Fibroblast of lung (primary cell): ENCODE data around the gene BMERB1. TPM values are rescaled to one million over a fixed set of nuclear protein-coding genes. Genes with fewer than 3 reads are reported as not detected.

ENCODE experiments used
- DNase-seq, 2 donors: peaks; one replicate each; pipeline versions ENCODE4 v3.0.0 to v3.0.0-alpha.2; 2010; ENCODE audit warnings: low read depth in 2 of 2
- H2AFZ ChIP-seq: 2 replicates; pipeline ENCODE4 v1.5.1; 2012; ENCODE audit warnings: low read length, control low read depth, inconsistent platforms
- H3K27ac ChIP-seq: 2 replicates; pipeline ENCODE4 v1.5.1; 2011; ENCODE audit warnings: low read length, control low read depth; ENCODE audit not compliant: insufficient read depth
- H3K27me3 ChIP-seq: 2 replicates; pipeline ENCODE4 v1.5.1; 2011; ENCODE audit warnings: mild to moderate bottlenecking, low read length; ENCODE audit not compliant: control insufficient read depth, insufficient read depth
- H3K36me3 ChIP-seq: 2 replicates; pipeline ENCODE4 v1.5.1; 2011; ENCODE audit warnings: low read length; ENCODE audit not compliant: control insufficient read depth, insufficient read depth
- H3K4me1 ChIP-seq: 2 replicates; pipeline ENCODE4 v1.5.1; 2011; ENCODE audit warnings: low read length; ENCODE audit not compliant: control insufficient read depth, insufficient read depth; ENCODE audit errors: extremely low read depth
- H3K4me2 ChIP-seq: 2 replicates; pipeline ENCODE4 v1.5.1; 2011; ENCODE audit warnings: low read length, control low read depth; ENCODE audit not compliant: insufficient read depth; ENCODE audit errors: extremely low read depth
- H3K4me3 ChIP-seq, 4 experiments: fragments of 200-600 bp in 1 of 4; sonication (generic) in 1 of 4; replicated peaks in 1 of 4; 2 replicates each; pipeline ENCODE4 v1.5.1; 2011 to 2016; ENCODE audit warnings: low read length in 4 of 4, low read depth in 3 of 4, mild to moderate bottlenecking in 3 of 4, control low read depth in 2 of 4, inconsistent platforms in 1 of 4, mixed read lengths in 1 of 4; ENCODE audit not compliant: insufficient read depth in 1 of 4; ENCODE audit errors: control extremely low read depth in 1 of 4
- H3K79me2 ChIP-seq: 2 replicates; pipeline ENCODE4 v1.5.1; 2012; ENCODE audit warnings: mild to moderate bottlenecking, low read length, inconsistent platforms; ENCODE audit not compliant: control insufficient read depth, insufficient read depth
- H3K9ac ChIP-seq: 2 replicates; pipeline ENCODE4 v1.5.1; 2011; ENCODE audit warnings: mild to moderate bottlenecking, low read length, control low read depth; ENCODE audit not compliant: insufficient read depth
- H3K9me3 ChIP-seq: 2 replicates; pipeline ENCODE4 v1.5.1; 2012; ENCODE audit warnings: low read depth, low read length; ENCODE audit not compliant: control insufficient read depth, insufficient read depth
- H4K20me1 ChIP-seq: 2 replicates; pipeline ENCODE4 v1.5.1; 2011; ENCODE audit warnings: low read length; ENCODE audit not compliant: control insufficient read depth, insufficient read depth; ENCODE audit errors: extremely low read depth
- CTCF ChIP-seq, 2 donors: IDR thresholded peaks in 1 of 2; conservative IDR thresholded peaks in 1 of 2; 1 replicate in 1 of 2; 2 replicates in 1 of 2; pipeline ENCODE4 v1.5.1; 2011 to 2012; ENCODE audit warnings: low read length in 2 of 2, control low read depth in 1 of 2, inconsistent platforms in 1 of 2, low read depth in 1 of 2, mild to moderate bottlenecking in 1 of 2
- EZH2 ChIP-seq: IDR thresholded peaks from 2 replicates; pipeline ENCODE4 v1.5.1; 2012; ENCODE audit warnings: low read length, control low read depth, mild to moderate bottlenecking; ENCODE audit errors: missing control alignments
- polyA plus RNA-seq, 2 donors: library from polyadenylated mRNA; depleted of rRNA in 1 of 2; stranded (reverse) in 1 of 2; unstranded in 1 of 2; fragments of >200 nt; gene quantifications; 2 replicates each; pipeline ENCODE4 v1.2.1, GENCODE V29; 2011 to 2012; ENCODE audit warnings: missing spikeins in 1 of 2
- total RNA-seq: library from RNA; depleted of rRNA; stranded (reverse); fragments of >200 nt; gene quantifications from 2 replicates; pipeline ENCODE4 v1.2.1, GENCODE V29; 2014

The BMERB1 gene
- total and polyA plus RNA-seq, 2 donors (not counting 1 experiment from before 2014, with no cell fraction given): 39.1 to 46.0 TPM

DNA sequence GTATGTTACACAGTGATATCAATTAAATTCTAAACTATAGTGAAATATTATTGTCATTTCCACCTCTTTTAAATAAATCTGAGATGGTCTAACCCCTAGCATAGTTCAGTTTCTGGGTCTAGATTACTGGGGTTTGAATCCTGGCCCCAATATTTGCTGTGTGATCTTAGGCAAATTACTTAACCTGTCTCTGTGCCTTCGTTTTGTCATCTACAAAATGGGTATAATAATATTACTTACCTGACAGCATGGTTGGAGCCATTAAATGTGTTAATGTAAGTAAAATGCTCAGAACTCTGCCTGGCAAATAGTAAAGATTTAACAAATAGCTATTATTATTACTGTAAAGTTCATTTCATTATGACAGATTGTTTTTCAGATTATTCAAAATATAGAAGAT, 52.3 kb downstream of the BMERB1 start:
- Histone ChIP-seq H3K79me2 (peaks cover 2% of the 10 kb centered on the region), H3K36me3 (no peaks in the 10 kb centered on the region), H3K9ac (no peak overlapping the region), H3K4me2 (no peak overlapping the region), H3K9me3 (no peaks in the 10 kb centered on the region), H3K27ac (no peak overlapping the region), H4K20me1 (no peaks in the 10 kb centered on the region), H3K27me3 (no peaks in the 10 kb centered on the region), H3K4me1 (peaks cover 15% of the 10 kb centered on the region), H3K4me3 (no peak overlapping the region), H2AFZ (no peak overlapping the region)
- no peak for DNase-seq
- no peak for TF ChIP-seq CTCF (conservative IDR thresholded peaks at IDR 0.05 in 1 of 2, IDR thresholded peaks at IDR 0.05 in 1 of 2; ENCODE audit: low read depth in 1 of 2, low read length in 2 of 2)
- no peak for TF ChIP-seq EZH2

GRCh38 chr16:15487336-15488284, 53.2 kb downstream of the BMERB1 start:
- Histone ChIP-seq H3K36me3 (no peaks in the 10 kb centered on the region), H3K27me3 (no peaks in the 10 kb centered on the region), H2AFZ (no peak overlapping the region), H3K4me3 (no peak overlapping the region), H4K20me1 (no peaks in the 10 kb centered on the region), H3K4me2 (no peak overlapping the region), H3K9me3 (no peaks in the 10 kb centered on the region), H3K4me1 (peaks cover 11% of the 10 kb centered on the region), H3K27ac (no peak overlapping the region), H3K9ac (no peak overlapping the region), H3K79me2 (peaks cover 2% of the 10 kb centered on the region)
- TF ChIP-seq CTCF (conservative IDR thresholded peaks at IDR 0.05 in 1 of 2, IDR thresholded peaks at IDR 0.05 in 1 of 2; ENCODE audit: low read depth in 1 of 2, low read length in 2 of 2) (no peak), EZH2 (no peak)
- peak in 1 of 2 donors; percentile 79 for DNase-seq

DNA sequence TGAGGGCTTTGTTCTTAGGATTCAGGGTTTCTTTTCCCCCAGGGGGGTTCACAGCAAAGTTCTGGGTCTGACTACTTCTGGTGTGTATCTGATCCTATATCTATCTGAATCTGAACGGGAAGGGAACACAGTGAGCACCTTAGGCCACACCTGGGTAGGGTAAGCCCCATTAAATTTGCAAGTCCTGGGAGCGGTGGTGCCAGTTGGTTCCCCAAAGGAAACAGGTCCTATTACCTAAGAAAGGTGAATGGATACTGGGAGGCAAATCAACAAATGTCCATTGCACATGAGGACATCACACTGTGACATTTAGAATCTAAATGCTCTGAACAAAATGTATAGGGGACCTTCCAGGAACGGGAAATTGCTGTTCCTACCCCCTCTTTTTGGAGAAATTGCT, 54.6 kb downstream of the BMERB1 start:
- TF ChIP-seq CTCF (conservative IDR thresholded peaks at IDR 0.05 in 1 of 2, IDR thresholded peaks at IDR 0.05 in 1 of 2; ENCODE audit: low read depth in 1 of 2, low read length in 2 of 2): no peak
- no peak for TF ChIP-seq EZH2
- H3K9ac ChIP-seq: no peak overlapping the region
- H3K79me2 ChIP-seq: peaks cover 2% of the 10 kb centered on the region
- no peak overlapping the region for H3K4me3 ChIP-seq
- H3K4me2 ChIP-seq: no peak overlapping the region
- no peaks in the 10 kb centered on the region for H3K27me3 ChIP-seq
- no peaks in the 10 kb centered on the region for H3K36me3 ChIP-seq
- no peaks in the 10 kb centered on the region for H4K20me1 ChIP-seq
- peak overlapping the region; percentile 74 for H3K27ac ChIP-seq
- no peak for DNase-seq
- H3K4me1 ChIP-seq: peaks cover 20% of the 10 kb centered on the region
- no peaks in the 10 kb centered on the region for H3K9me3 ChIP-seq
- no peak overlapping the region for H2AFZ ChIP-seq
